HG03045 (cell line): Measurements from ENCODE around the gene PAEP.
"Not testable (repeated sequence)": the region's sequence is repeated elsewhere in the genome, so short reads cannot be mapped to it uniquely, and the experiment has no call there.

Source experiments
- ATAC-seq: cut with Tn5 transposase; IDR thresholded peaks from one replicate; pipeline ENCODE4 v1.9.1; 2021; ENCODE audit warnings: mild to moderate bottlenecking, moderate library complexity; ENCODE audit not compliant: unreplicated experiment

PAEP gene

GRCh38 chr9:135549478-135550343, 11.8 kb upstream of the PAEP start:
- ATAC-seq: not testable (repeated sequence)

- no peak for ATAC-seq
Observed at GRCh38 chr9:135550344-135550918, 11.1 kb upstream of the PAEP start.

GRCh38 chr9:135551031-135551430, 10.5 kb upstream of the PAEP start:
- no peak for ATAC-seq

GRCh38 chr9:135551456-135551855, 10.1 kb upstream of the PAEP start:
- ATAC-seq: no peak

GRCh38 chr9:135552021-135552697, 9.4 kb upstream of the PAEP start:
- ATAC-seq: no peak

- no peak for ATAC-seq
Observed at GRCh38 chr9:135552698-135553171, 8.8 kb upstream of the PAEP start.

- no peak for ATAC-seq
Observed at GRCh38 chr9:135554718-135555117, 6.8 kb upstream of the PAEP start.

GRCh38 chr9:135555203-135555602, 6.4 kb upstream of the PAEP start:
- no peak for ATAC-seq

GRCh38 chr9:135555910-135556309, 5.6 kb upstream of the PAEP start:
- ATAC-seq: no peak

GRCh38 chr9:135559606-135560005, 1.9 kb upstream of the PAEP start:
- no peak for ATAC-seq

- ATAC-seq: no peak
Observed at GRCh38 chr9:135562235-135562745, 734 bp downstream of the PAEP start.

GRCh38 chr9:135563039-135563476, 1.5 kb downstream of the PAEP start:
- ATAC-seq: no peak

GRCh38 chr9:135563858-135564257, 2.3 kb downstream of the PAEP start:
- no peak for ATAC-seq

GRCh38 chr9:135565141-135565628, 3.6 kb downstream of the PAEP start:
- ATAC-seq: no peak

- ATAC-seq: no peak
Observed at GRCh38 chr9:135565636-135566035, 4.1 kb downstream of the PAEP start.

- ATAC-seq: no peak
Observed at GRCh38 chr9:135566552-135566951, 5.0 kb downstream of the PAEP start.

GRCh38 chr9:135567311-135567710, 5.8 kb downstream of the PAEP start:
- ATAC-seq: no peak

GRCh38 chr9:135568026-135568425, 6.5 kb downstream of the PAEP start:
- no peak for ATAC-seq

GRCh38 chr9:135570456-135570855, 8.9 kb downstream of the PAEP start:
- ATAC-seq: no peak

- ATAC-seq: no peak
Observed at GRCh38 chr9:135572233-135572632, 10.7 kb downstream of the PAEP start.

GRCh38 chr9:135573124-135573523, 11.6 kb downstream of the PAEP start:
- ATAC-seq: no peak
